Loucy (cell line): ENCODE results near the gene HOXB8.
A peak's percentile ranks its signal among the peaks of the same experiment; 100 is the strongest.

Experiments
- H2AFZ ChIP-seq: fragments of 200-600 bp; sonication (generic); 2 replicates; pipeline ENCODE4 v1.6.0; 2016; ENCODE audit warnings: antibody characterized with exemption, mild to moderate bottlenecking, low read length, moderate library complexity
- H3F3A ChIP-seq: fragments of 200-600 bp; 2 replicates; pipeline ENCODE4 v1.6.0; 2016; ENCODE audit warnings: antibody characterized with exemption, low read depth, mild to moderate bottlenecking
- H3K27me3 ChIP-seq: fragments of 200-600 bp; sonication (generic); 2 replicates; pipeline ENCODE4 v1.6.1; 2014; ENCODE audit warnings: low read length, mild to moderate bottlenecking; ENCODE audit not compliant: insufficient read depth, poor library complexity, severe bottlenecking
- H3K36me3 ChIP-seq: fragments of 200-600 bp; sonication (generic); 2 replicates; pipeline ENCODE4 v1.6.1; 2016; ENCODE audit warnings: low read length; ENCODE audit not compliant: insufficient read depth
- H3K4me1 ChIP-seq: fragments of 200-600 bp; sonication (generic); 2 replicates; pipeline ENCODE4 v1.5.1; 2014; ENCODE audit warnings: low read length, mild to moderate bottlenecking; ENCODE audit not compliant: insufficient read depth, poor library complexity, severe bottlenecking
- H3K4me2 ChIP-seq: fragments of 200-600 bp; sonication (generic); 2 replicates; pipeline ENCODE4 v1.6.0; 2014; ENCODE audit warnings: antibody characterized with exemption, low read length, low read depth, mild to moderate bottlenecking; ENCODE audit not compliant: poor library complexity, severe bottlenecking
- H3K4me3 ChIP-seq: fragments of 200-600 bp; sonication (generic); 2 replicates; pipeline ENCODE4 v1.5.1; 2014; ENCODE audit warnings: low read length, mild to moderate bottlenecking, mixed read lengths; ENCODE audit not compliant: poor library complexity, severe bottlenecking
- H3K79me2 ChIP-seq: fragments of 200-600 bp; sonication (generic); 2 replicates; pipeline ENCODE4 v1.6.1; 2014; ENCODE audit warnings: low read length; ENCODE audit not compliant: insufficient read depth
- H3K9ac ChIP-seq: fragments of 200-600 bp; sonication (generic); 2 replicates; pipeline ENCODE4 v1.6.0; 2014; ENCODE audit warnings: mild to moderate bottlenecking, low read depth, low read length, moderate library complexity; ENCODE audit not compliant: poor library complexity, severe bottlenecking
- H3K9me2 ChIP-seq: fragments of 200-600 bp; sonication (generic); replicated peaks from 2 replicates; pipeline ENCODE4 v1.6.1; 2016; ENCODE audit warnings: low read depth, low read length, mixed read lengths
- H3K9me3 ChIP-seq: fragments of 200-600 bp; sonication (generic); 2 replicates; pipeline ENCODE4 v1.6.1; 2014; ENCODE audit warnings: mild to moderate bottlenecking, antibody characterized with exemption, low read length, low read depth; ENCODE audit not compliant: insufficient read depth
- H4K20me1 ChIP-seq: fragments of 200-600 bp; sonication (generic); 2 replicates; pipeline ENCODE4 v1.6.0; 2014; ENCODE audit warnings: antibody characterized with exemption, low read length, mild to moderate bottlenecking; ENCODE audit not compliant: insufficient read depth, poor library complexity, severe bottlenecking
- CTCF ChIP-seq: fragments of 200-600 bp; sonication (generic); conservative IDR thresholded peaks from 2 replicates; pipeline ENCODE4 v1.5.1; 2014; ENCODE audit warnings: mild to moderate bottlenecking, antibody characterized with exemption, low read length
- EZH2phosphoT487 ChIP-seq: fragments of 200-600 bp; IDR thresholded peaks from 2 replicates; pipeline ENCODE4 v1.6.1; 2018; ENCODE audit warnings: antibody characterized with exemption, mild to moderate bottlenecking, moderate library complexity, borderline replicate concordance

HOXB8 gene

DNA sequence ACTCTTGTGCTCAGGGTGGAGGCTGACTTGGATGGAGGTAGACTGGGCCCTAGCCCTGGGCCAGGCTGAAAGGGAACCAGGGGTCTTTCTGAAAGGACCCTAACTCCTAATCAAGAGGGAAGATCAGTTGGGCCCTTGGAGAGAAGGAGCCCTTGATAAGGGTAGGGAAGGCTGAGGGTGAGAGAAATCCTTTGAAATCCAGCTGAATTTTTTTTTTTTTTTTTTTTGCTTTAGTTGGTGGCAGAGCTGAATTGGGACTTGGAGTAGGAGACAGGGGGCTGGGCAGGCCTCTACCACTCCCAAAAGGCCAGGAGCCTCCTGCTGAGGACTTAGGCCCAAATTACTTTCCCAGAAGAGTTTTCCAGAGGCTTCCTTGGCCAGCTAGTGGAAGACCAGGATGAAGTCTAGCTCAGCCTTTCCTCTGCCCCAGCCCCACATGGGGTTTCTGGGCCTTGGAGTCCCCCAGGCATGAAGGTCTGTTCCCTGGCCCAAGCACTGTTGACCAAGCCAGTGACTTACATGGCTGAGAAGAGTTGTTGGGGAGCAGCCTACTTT, 24.4 kb downstream of the HOXB8 start:
- H3K4me1 ChIP-seq, result peaks cover 45% of the 10 kb centered on the region
- H3K27me3 ChIP-seq, result peaks cover 46% of the 10 kb centered on the region
- H3K9ac ChIP-seq, result peak overlapping the region; percentile 100
- no peaks in the 10 kb centered on the region for H3K9me2 ChIP-seq
- H3F3A ChIP-seq, result peaks cover 7% of the 10 kb centered on the region; the same call in 1 of the 2 replicates
- peaks cover 34% of the 10 kb centered on the region for H3K36me3 ChIP-seq
- H3K4me2 ChIP-seq, result peak overlapping the region; percentile 98
- no peaks in the 10 kb centered on the region for H3K9me3 ChIP-seq
- H3K79me2 ChIP-seq, result peaks cover 98% of the 10 kb centered on the region
- TF ChIP-seq EZH2phosphoT487 (no peak), CTCF (no peak)
- peaks cover 82% of the 10 kb centered on the region for H4K20me1 ChIP-seq
- no peak overlapping the region for H2AFZ ChIP-seq
- peak overlapping the region; percentile 89 for H3K4me3 ChIP-seq

DNA sequence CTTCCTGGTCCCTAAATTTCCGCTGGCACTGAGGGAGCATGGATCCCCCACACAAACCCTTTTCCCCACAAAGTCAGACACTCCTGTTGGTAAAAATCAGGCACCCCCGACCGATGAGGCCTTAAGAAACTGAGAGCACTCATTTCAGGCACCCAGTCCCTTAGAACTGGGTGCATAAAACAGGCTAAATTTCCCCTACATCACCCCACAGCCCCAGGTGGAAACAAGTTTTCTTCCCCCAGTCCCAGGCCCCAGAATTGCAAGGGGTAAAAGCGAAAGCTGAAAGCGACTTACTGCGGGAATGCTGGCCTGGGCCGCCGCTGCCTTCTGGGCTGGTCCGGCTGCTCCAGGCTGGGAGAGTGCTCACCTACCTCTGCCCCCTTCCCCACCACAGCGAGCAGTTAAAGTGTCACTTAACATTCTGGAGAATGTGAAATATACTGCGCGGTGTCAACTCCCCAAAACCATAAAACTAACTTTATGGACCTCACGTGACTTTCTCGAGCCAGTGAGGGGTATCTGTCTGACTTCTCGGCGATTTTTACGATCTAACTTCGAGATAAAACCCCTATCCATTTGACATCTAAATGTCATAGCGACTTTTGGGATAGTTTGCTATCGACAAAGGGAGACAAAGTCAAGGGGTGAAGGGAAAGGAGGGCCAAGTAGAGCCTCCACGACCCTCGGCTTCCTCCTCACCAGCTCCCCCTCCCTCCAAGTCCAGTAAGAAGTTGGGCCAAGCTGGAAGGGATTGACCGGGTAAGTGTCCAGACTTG, 25.1 kb downstream of the HOXB8 start, which contains the start of gene HOXB3:
TSS of gene HOXB3 (minus strand) at position 411 of the 776 bp plus-strand sequence. CDS start 37,767 bp downstream, outside the sequence.
- peak within 1 kb of the TSS; percentile 89 for H3K4me3 ChIP-seq
- H4K20me1 ChIP-seq, result peaks cover 82% of the 10 kb centered on the region
- H3K9ac ChIP-seq, result peak within 1 kb of the TSS; percentile 100
- peaks cover 30% of the 10 kb centered on the region; the same call in 1 of the 2 replicates for H3K36me3 ChIP-seq
- H3K27me3 ChIP-seq, result peaks cover 46% of the 10 kb centered on the region
- peaks cover 98% of the 10 kb centered on the region for H3K79me2 ChIP-seq
- peak within 1 kb of the TSS; percentile 98 for H3K4me2 ChIP-seq
- H3K4me1 ChIP-seq, result peaks cover 39% of the 10 kb centered on the region
- no peak for TF ChIP-seq CTCF
- TF ChIP-seq EZH2phosphoT487, result no peak
- no peaks in the 10 kb centered on the region for H3K9me3 ChIP-seq
- no peaks in the 10 kb centered on the region for H3K9me2 ChIP-seq
- no peak within 1 kb of the TSS for H2AFZ ChIP-seq
- H3F3A ChIP-seq, result peaks cover 7% of the 10 kb centered on the region; the same call in 1 of the 2 replicates

DNA sequence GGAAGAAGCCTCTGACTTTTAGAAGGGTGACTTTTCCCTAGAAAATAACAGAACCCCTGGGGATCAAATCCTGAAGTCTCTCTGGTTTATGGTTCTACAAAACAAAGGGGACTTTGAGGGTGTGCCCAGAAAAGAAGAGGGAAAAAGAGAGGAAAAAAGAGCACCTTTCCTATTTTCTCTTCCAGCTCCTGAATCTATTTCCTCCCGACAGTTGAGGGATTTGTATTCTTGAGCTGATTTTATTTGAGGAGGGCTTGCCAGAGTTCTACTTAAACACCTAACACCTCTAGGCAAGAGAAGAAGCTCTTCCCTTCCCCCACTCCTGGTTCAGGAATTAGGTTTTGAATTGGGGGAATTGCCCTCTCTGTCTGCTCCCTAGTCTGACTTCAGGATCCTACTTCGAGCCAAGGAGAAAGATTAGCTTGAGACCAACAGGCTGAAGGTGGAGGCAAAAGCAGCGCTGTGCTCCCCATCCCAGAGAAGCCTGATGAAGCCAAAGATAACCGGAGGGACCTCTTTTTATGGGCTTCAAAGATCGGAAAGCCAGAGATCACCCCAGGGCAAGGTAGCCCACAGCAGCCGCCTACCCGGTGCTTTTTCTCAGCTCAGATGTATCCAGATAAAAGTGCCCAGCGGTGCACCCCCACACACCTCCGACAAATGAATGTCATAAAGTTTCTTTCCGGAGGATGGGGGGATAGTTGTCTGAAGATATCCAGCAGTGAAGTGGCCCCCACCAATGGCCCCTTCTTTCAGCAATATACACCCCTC, 25.8 kb downstream of the HOXB8 start:
- Histone ChIP-seq H4K20me1 (peaks cover 87% of the 10 kb centered on the region), H3K36me3 (peaks cover 26% of the 10 kb centered on the region; the same call in 1 of the 2 replicates), H3K4me2 (peak overlapping the region; percentile 98), H3K27me3 (peaks cover 41% of the 10 kb centered on the region), H3F3A (peaks cover 5% of the 10 kb centered on the region; the same call in 1 of the 2 replicates), H3K4me1 (peaks cover 42% of the 10 kb centered on the region), H3K9ac (peak overlapping the region; percentile 100), H3K4me3 (peak overlapping the region; percentile 89), H3K79me2 (peaks cover 98% of the 10 kb centered on the region), H3K9me3 (no peaks in the 10 kb centered on the region), H3K9me2 (no peaks in the 10 kb centered on the region), H2AFZ (no peak overlapping the region)
- TF ChIP-seq EZH2phosphoT487 (no peak), CTCF (no peak)
